HepG2 (cell line): ENCODE measurements around the gene FAH. TPM values are rescaled to one million over a fixed set of nuclear protein-coding genes. Genes with fewer than 3 reads are reported as not detected.

ENCODE experiments used
- ARHGAP35 ChIP-seq: sonication (generic); formaldehyde crosslinking; IDR thresholded peaks from 2 replicates; pipeline ENCODE4 v1.9.0; 2022; ENCODE audit warnings: mild to moderate bottlenecking, inconsistent platforms, moderate library complexity, missing genetic modification reagents, borderline replicate concordance
- EEA1 ChIP-seq: sonication (generic); formaldehyde crosslinking; IDR thresholded peaks from 2 replicates; pipeline ENCODE4 v1.5.1; 2020; ENCODE audit warnings: mild to moderate bottlenecking, missing genetic modification reagents, borderline replicate concordance
- HOXA9 ChIP-seq: sonication (generic); formaldehyde crosslinking; IDR thresholded peaks from 2 replicates; pipeline ENCODE4 v1.8.1; 2022; ENCODE audit warnings: missing genetic modification reagents, mild to moderate bottlenecking, moderate library complexity, borderline replicate concordance
- KLF16 ChIP-seq, 2 experiments: sonication (generic) in 1 of 2; formaldehyde crosslinking in 1 of 2; IDR thresholded peaks; 2 replicates each; pipeline versions ENCODE4 v1.6.1 to v1.8.0; 2016 to 2023; ENCODE audit warnings: missing genetic modification reagents in 2 of 2, missing compliant biosample characterization in 1 of 2
- MBD4 ChIP-seq: IDR thresholded peaks from 2 replicates; pipeline ENCODE4 v1.6.1; 2012; ENCODE audit warnings: low read length, inconsistent platforms, borderline replicate concordance
- POGZ ChIP-seq: sonication (generic); formaldehyde crosslinking; IDR thresholded peaks from 2 replicates; pipeline ENCODE4 v1.4.0; 2020; ENCODE audit warnings: mild to moderate bottlenecking, missing genetic modification reagents
- REXO4 ChIP-seq: sonication (generic); formaldehyde crosslinking; IDR thresholded peaks from 2 replicates; pipeline ENCODE4 v1.8.0; 2022; ENCODE audit warnings: missing genetic modification reagents, mild to moderate bottlenecking, borderline replicate concordance
- SOX5 ChIP-seq: IDR thresholded peaks from 2 replicates; pipeline ENCODE4 v1.6.1; 2016; ENCODE audit warnings: borderline replicate concordance
- TEAD3 ChIP-seq: optimal IDR thresholded peaks from 2 replicates; pipeline ENCODE3; 2016; ENCODE audit warnings: borderline replicate concordance
- TMF1 ChIP-seq: sonication (generic); formaldehyde crosslinking; IDR thresholded peaks from 2 replicates; pipeline ENCODE4 v1.8.1; 2022; ENCODE audit warnings: low read depth, missing genetic modification reagents
- U2AF1 ChIP-seq: fragments of 200-400 bp; formaldehyde crosslinking; optimal IDR thresholded peaks from 2 replicates; pipeline ENCODE3; 2017; ENCODE audit warnings: mild to moderate bottlenecking, low read depth, low read length
- WIZ ChIP-seq: sonication (generic); formaldehyde crosslinking; IDR thresholded peaks from 2 replicates; pipeline ENCODE4 v1.5.1; 2020; ENCODE audit warnings: mild to moderate bottlenecking, missing genetic modification reagents
- ZNF101 ChIP-seq: sonication (generic); formaldehyde crosslinking; IDR thresholded peaks from 2 replicates; pipeline ENCODE4 v1.4.0; 2020; ENCODE audit warnings: mild to moderate bottlenecking, low read depth, missing genetic modification reagents, borderline replicate concordance
- ZNF136 ChIP-seq: sonication (generic); formaldehyde crosslinking; IDR thresholded peaks from 2 replicates; pipeline ENCODE4 v1.8.1; 2022; ENCODE audit warnings: low read depth, mild to moderate bottlenecking, moderate library complexity, missing genetic modification reagents
- ZNF207 ChIP-seq: fragments of 450-650 bp; IDR thresholded peaks from 2 replicates; pipeline ENCODE4 v1.6.1; 2016; ENCODE audit warnings: antibody characterized with exemption, borderline replicate concordance
- ZNF343 ChIP-seq: sonication (generic); formaldehyde crosslinking; IDR thresholded peaks from 2 replicates; pipeline ENCODE4 v1.4.0; 2020; ENCODE audit warnings: mild to moderate bottlenecking, missing genetic modification reagents
- ZNF468 ChIP-seq: sonication (generic); formaldehyde crosslinking; IDR thresholded peaks from 2 replicates; pipeline ENCODE4 v1.8.0; 2022; ENCODE audit warnings: mild to moderate bottlenecking, moderate library complexity, missing genetic modification reagents
- ZNF816 ChIP-seq: sonication (generic); formaldehyde crosslinking; IDR thresholded peaks from 2 replicates; pipeline ENCODE4 v1.8.0; 2022; ENCODE audit warnings: missing genetic modification reagents, mild to moderate bottlenecking, borderline replicate concordance
- ZSCAN30 ChIP-seq: sonication (generic); formaldehyde crosslinking; IDR thresholded peaks from 2 replicates; pipeline ENCODE4 v1.5.0; 2020; ENCODE audit warnings: mild to moderate bottlenecking, missing genetic modification reagents
- polyA plus RNA-seq, 8 experiments: library from polyadenylated mRNA; depleted of rRNA in 3 of 8; stranded (reverse) in 7 of 8; unstranded in 1 of 8; fragments of >200 nt; fragmentation: Illumina TruSeq in 4 of 8; extraction: Trizol in 4 of 8; gene quantifications; 2 replicates each; pipeline versions ENCODE4 v1.2.1 to v1.2.3, GENCODE V29; 2011 to 2016; ENCODE audit warnings: low read depth in 4 of 8, missing spikeins in 1 of 8, mixed read lengths in 1 of 8; ENCODE audit not compliant: insufficient read depth in 1 of 8
- total RNA-seq, 5 experiments: library from RNA; depleted of rRNA; stranded (reverse); fragments of >200 nt; fragmentation: Illumina TruSeq; extraction: Trizol; gene quantifications; 2 replicates each; pipeline ENCODE4 v1.2.3, GENCODE V29; 2016; ENCODE audit warnings: low read depth in 1 of 5
- TF ChIP-seq, protein P1 (sequence below): sonication (generic); formaldehyde crosslinking; IDR thresholded peaks from 2 replicates; pipeline ENCODE4 v1.5.0; 2020; ENCODE audit warnings: mild to moderate bottlenecking, missing genetic modification reagents
- TF ChIP-seq, protein P2 (sequence below): IDR thresholded peaks from 2 replicates; pipeline ENCODE4 v1.6.1; 2018; ENCODE audit warnings: missing genetic modification reagents, mild to moderate bottlenecking, missing compliant biosample characterization
- TF ChIP-seq, protein P3 (sequence below): IDR thresholded peaks from 2 replicates; pipeline ENCODE4 v1.6.1; 2016
- TF ChIP-seq, protein P4 (sequence below): sonication (generic); formaldehyde crosslinking; IDR thresholded peaks from 2 replicates; pipeline ENCODE4 v1.4.0; 2020; ENCODE audit warnings: missing genetic modification reagents

FAH gene
- total and polyA plus RNA-seq, 2 of the 13 experiments (the other 11 are each of a cell fraction or from before 2014, with no cell fraction given), result 36.6 to 75.0 TPM

DNA sequence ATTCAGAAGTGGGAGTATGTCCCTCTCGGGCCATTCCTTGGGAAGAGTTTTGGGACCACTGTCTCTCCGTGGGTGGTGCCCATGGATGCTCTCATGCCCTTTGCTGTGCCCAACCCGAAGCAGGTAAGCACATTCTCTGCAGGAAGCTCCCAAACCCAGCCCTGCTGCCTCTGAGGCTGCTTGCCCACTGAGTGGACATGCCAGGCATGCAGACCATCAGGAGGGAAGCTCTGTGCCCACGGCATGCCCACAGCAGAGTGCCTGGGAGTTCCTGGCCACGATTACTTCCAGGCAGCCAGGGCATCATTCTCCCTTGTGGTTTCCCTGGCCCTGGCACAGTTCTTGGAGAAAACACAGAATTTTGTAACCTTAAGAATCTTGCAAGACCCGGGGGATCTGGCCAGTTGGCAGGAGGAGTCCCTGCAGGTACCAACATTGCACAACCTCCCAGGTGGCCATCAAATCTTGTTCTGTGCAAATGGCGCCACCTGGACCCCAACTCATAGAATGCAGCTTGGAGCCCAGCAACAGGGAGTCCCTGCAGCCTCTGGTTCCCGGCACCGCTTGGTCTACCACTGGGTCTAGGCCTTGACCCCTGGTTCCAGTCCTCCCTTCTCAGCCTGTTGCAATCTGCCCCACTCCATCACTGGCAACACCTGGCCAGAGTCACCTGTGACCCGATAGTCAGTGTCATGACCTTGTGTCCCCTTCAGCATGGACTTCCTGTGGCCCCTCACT, 20.4 kb downstream of the FAH start (continued):
- no peak for TF ChIP-seq EEA1 (CRISPR knock-in tag)
- TF ChIP-seq, protein P1, sequence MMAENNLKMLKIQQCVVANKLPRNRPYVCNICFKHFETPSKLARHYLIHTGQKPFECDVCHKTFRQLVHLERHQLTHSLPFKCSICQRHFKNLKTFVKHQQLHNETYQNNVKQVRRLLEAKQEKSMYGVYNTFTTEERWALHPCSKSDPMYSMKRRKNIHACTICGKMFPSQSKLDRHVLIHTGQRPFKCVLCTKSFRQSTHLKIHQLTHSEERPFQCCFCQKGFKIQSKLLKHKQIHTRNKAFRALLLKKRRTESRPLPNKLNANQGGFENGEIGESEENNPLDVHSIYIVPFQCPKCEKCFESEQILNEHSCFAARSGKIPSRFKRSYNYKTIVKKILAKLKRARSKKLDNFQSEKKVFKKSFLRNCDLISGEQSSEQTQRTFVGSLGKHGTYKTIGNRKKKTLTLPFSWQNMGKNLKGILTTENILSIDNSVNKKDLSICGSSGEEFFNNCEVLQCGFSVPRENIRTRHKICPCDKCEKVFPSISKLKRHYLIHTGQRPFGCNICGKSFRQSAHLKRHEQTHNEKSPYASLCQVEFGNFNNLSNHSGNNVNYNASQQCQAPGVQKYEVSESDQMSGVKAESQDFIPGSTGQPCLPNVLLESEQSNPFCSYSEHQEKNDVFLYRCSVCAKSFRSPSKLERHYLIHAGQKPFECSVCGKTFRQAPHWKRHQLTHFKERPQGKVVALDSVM (CRISPR knock-in tag), result no peak
- no peak for TF ChIP-seq REXO4 (CRISPR knock-in tag)
- no peak for TF ChIP-seq ZNF136 (CRISPR knock-in tag)
- TF ChIP-seq ZSCAN30 (CRISPR knock-in tag), result no peak
- TF ChIP-seq, protein P2, sequence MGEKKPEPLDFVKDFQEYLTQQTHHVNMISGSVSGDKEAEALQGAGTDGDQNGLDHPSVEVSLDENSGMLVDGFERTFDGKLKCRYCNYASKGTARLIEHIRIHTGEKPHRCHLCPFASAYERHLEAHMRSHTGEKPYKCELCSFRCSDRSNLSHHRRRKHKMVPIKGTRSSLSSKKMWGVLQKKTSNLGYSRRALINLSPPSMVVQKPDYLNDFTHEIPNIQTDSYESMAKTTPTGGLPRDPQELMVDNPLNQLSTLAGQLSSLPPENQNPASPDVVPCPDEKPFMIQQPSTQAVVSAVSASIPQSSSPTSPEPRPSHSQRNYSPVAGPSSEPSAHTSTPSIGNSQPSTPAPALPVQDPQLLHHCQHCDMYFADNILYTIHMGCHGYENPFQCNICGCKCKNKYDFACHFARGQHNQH (CRISPR knock-in tag), result 0 out of 2 replicates have a peak, but pooled peaks have one; percentile 26
- no peak for TF ChIP-seq ZNF207
- no peak for TF ChIP-seq POGZ (CRISPR knock-in tag)
- TF ChIP-seq, protein P3, sequence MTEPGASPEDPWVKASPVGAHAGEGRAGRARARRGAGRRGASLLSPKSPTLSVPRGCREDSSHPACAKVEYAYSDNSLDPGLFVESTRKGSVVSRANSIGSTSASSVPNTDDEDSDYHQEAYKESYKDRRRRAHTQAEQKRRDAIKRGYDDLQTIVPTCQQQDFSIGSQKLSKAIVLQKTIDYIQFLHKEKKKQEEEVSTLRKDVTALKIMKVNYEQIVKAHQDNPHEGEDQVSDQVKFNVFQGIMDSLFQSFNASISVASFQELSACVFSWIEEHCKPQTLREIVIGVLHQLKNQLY (CRISPR knock-in tag), result no peak
- TF ChIP-seq ZNF343 (CRISPR knock-in tag), result no peak
- no peak for TF ChIP-seq MBD4
- TF ChIP-seq WIZ (CRISPR knock-in tag), result no peak
- no peak for TF ChIP-seq KLF16 (CRISPR knock-in tag; IDR thresholded peaks at IDR 0.05)
- no peak for TF ChIP-seq ZNF101
- no peak for TF ChIP-seq U2AF1
- TF ChIP-seq ZNF816 (CRISPR knock-in tag), result no peak
- no peak for TF ChIP-seq HOXA9 (CRISPR knock-in tag)
- TF ChIP-seq SOX5, result no peak
- TF ChIP-seq, protein P4, sequence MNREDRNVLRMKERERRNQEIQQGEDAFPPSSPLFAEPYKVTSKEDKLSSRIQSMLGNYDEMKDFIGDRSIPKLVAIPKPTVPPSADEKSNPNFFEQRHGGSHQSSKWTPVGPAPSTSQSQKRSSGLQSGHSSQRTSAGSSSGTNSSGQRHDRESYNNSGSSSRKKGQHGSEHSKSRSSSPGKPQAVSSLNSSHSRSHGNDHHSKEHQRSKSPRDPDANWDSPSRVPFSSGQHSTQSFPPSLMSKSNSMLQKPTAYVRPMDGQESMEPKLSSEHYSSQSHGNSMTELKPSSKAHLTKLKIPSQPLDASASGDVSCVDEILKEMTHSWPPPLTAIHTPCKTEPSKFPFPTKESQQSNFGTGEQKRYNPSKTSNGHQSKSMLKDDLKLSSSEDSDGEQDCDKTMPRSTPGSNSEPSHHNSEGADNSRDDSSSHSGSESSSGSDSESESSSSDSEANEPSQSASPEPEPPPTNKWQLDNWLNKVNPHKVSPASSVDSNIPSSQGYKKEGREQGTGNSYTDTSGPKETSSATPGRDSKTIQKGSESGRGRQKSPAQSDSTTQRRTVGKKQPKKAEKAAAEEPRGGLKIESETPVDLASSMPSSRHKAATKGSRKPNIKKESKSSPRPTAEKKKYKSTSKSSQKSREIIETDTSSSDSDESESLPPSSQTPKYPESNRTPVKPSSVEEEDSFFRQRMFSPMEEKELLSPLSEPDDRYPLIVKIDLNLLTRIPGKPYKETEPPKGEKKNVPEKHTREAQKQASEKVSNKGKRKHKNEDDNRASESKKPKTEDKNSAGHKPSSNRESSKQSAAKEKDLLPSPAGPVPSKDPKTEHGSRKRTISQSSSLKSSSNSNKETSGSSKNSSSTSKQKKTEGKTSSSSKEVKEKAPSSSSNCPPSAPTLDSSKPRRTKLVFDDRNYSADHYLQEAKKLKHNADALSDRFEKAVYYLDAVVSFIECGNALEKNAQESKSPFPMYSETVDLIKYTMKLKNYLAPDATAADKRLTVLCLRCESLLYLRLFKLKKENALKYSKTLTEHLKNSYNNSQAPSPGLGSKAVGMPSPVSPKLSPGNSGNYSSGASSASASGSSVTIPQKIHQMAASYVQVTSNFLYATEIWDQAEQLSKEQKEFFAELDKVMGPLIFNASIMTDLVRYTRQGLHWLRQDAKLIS (CRISPR knock-in tag), result no peak
- no peak for TF ChIP-seq ARHGAP35 (CRISPR knock-in tag)
- no peak for TF ChIP-seq TEAD3 (CRISPR knock-in tag)
- no peak for TF ChIP-seq TMF1 (CRISPR knock-in tag)
- no peak for TF ChIP-seq ZNF468 (CRISPR knock-in tag)
